Stimulated activated effector memory CD8-positive, alpha-beta T cell treated with anti-CD3 and anti-CD28 coated beads, Interleukin-12 subunit alpha, Interleukin-12 subunit beta, amount 100 ng/mL, for 72 hours (primary cell): Measurements from ENCODE around the gene PTCH2.
"Not testable (repeated sequence)": the region's sequence is repeated elsewhere in the genome, so short reads cannot be mapped to it uniquely, and the experiment has no call there.

Source experiments
- ATAC-seq: fragments of 150-1000 bp; cut with Tn5 transposase; 2 replicates; pipeline ENCODE4 v1.10.0; 2021
- DNase-seq, 2 donors: peaks; one replicate each; pipeline ENCODE4 v3.0.0; 2021 to 2022; ENCODE audit warnings: low spot score in 2 of 2
- H3K27ac Mint-ChIP-seq: one replicate; pipeline ENCODE4 v1.8.0; 2022; ENCODE audit warnings: mild to moderate bottlenecking, mixed read lengths
- H3K36me3 Mint-ChIP-seq: one replicate; pipeline ENCODE4 v1.8.0; 2022; ENCODE audit warnings: mild to moderate bottlenecking, mixed read lengths
- H3K4me1 Mint-ChIP-seq: one replicate; pipeline ENCODE4 v1.8.0; 2022; ENCODE audit warnings: mixed read lengths
- H3K4me3 Mint-ChIP-seq: one replicate; pipeline ENCODE4 v1.8.0; 2022; ENCODE audit warnings: mild to moderate bottlenecking, mixed read lengths
- H3K9me3 Mint-ChIP-seq: one replicate; pipeline ENCODE4 v1.8.0; 2022; ENCODE audit warnings: mixed read lengths

PTCH2 gene

GRCh38 chr1:44817771-44818495 lies 25.1 kb downstream of the PTCH2 start:
- Mint-ChIP-seq H3K4me1 (peaks cover 65% of the 10 kb centered on the region), H3K27ac (peak overlapping the region; percentile 100), H3K9me3 (no peaks in the 10 kb centered on the region), H3K36me3 (peaks cover 52% of the 10 kb centered on the region), H3K4me3 (peak overlapping the region; percentile 88)
- DNase-seq (no peak), ATAC-seq (no peak)

GRCh38 chr1:44817307-44817706 lies 25.7 kb downstream of the PTCH2 start:
- Mint-ChIP-seq H3K4me3 (no peak overlapping the region), H3K4me1 (peaks cover 72% of the 10 kb centered on the region), H3K27ac (peak overlapping the region; percentile 100), H3K36me3 (peaks cover 58% of the 10 kb centered on the region), H3K9me3 (no peaks in the 10 kb centered on the region)
- DNase-seq (no peak), ATAC-seq (no peak)

GRCh38 chr1:44815926-44816325 lies 27.1 kb downstream of the PTCH2 start:
- Mint-ChIP-seq H3K27ac (peak overlapping the region; percentile 98), H3K4me1 (peaks cover 78% of the 10 kb centered on the region), H3K4me3 (peak overlapping the region; percentile 89), H3K36me3 (peaks cover 62% of the 10 kb centered on the region)
- not testable (repeated sequence) for ATAC-seq, DNase-seq, H3K9me3 Mint-ChIP-seq

GRCh38 chr1:44812822-44813543 lies 30.1 kb downstream of the PTCH2 start:
- Mint-ChIP-seq H3K4me3 (peak overlapping the region; percentile 89), H3K9me3 (no peaks in the 10 kb centered on the region), H3K36me3 (peaks cover 66% of the 10 kb centered on the region), H3K27ac (peak overlapping the region; percentile 98), H3K4me1 (peaks cover 78% of the 10 kb centered on the region)
- ATAC-seq (no peak), DNase-seq (no peak)

GRCh38 chr1:44811234-44811633 lies 31.8 kb downstream of the PTCH2 start:
- H3K4me3 Mint-ChIP-seq: peak overlapping the region; percentile 89
- DNase-seq (no peak), ATAC-seq (no peak)
- peak overlapping the region; percentile 100 for H3K27ac Mint-ChIP-seq
- peaks cover 84% of the 10 kb centered on the region for H3K4me1 Mint-ChIP-seq
- H3K9me3 Mint-ChIP-seq: no peaks in the 10 kb centered on the region
- H3K36me3 Mint-ChIP-seq: peaks cover 79% of the 10 kb centered on the region

GRCh38 chr1:44810762-44811105 lies 32.3 kb downstream of the PTCH2 start:
- Mint-ChIP-seq H3K4me3 (peak overlapping the region; percentile 89), H3K36me3 (peaks cover 79% of the 10 kb centered on the region)
- DNase-seq: not testable (repeated sequence)

GRCh38 chr1:44810101-44810761 lies 32.8 kb downstream of the PTCH2 start:
- ATAC-seq (no peak), DNase-seq (no peak)
- Mint-ChIP-seq H3K4me1 (peaks cover 85% of the 10 kb centered on the region), H3K9me3 (no peaks in the 10 kb centered on the region), H3K4me3 (peak overlapping the region; percentile 89), H3K27ac (peak overlapping the region; percentile 100), H3K36me3 (peaks cover 79% of the 10 kb centered on the region)

More at GRCh38 chr1:44810762-44811105, 32.3 kb downstream of the PTCH2 start:
- not testable (repeated sequence) for ATAC-seq, H3K9me3 Mint-ChIP-seq
- Mint-ChIP-seq H3K4me1 (peaks cover 84% of the 10 kb centered on the region), H3K27ac (peak overlapping the region; percentile 100)

GRCh38 chr1:44808938-44809917 lies 33.8 kb downstream of the PTCH2 start:
- Mint-ChIP-seq H3K27ac (peak overlapping the region; percentile 100), H3K36me3 (peaks cover 79% of the 10 kb centered on the region), H3K4me1 (peaks cover 84% of the 10 kb centered on the region), H3K9me3 (no peaks in the 10 kb centered on the region), H3K4me3 (peak overlapping the region; percentile 89)
- DNase-seq: peak; percentile 65 to 89
- ATAC-seq: peak; percentile 77

- DNase-seq (peak; percentile 54 to 72), ATAC-seq (peak; percentile 65)
- peaks cover 87% of the 10 kb centered on the region for H3K4me1 Mint-ChIP-seq
- H3K36me3 Mint-ChIP-seq: peaks cover 81% of the 10 kb centered on the region
- no peaks in the 10 kb centered on the region for H3K9me3 Mint-ChIP-seq
- peak within 1 kb of the TSS; percentile 100 for H3K27ac Mint-ChIP-seq
- H3K4me3 Mint-ChIP-seq: peak within 1 kb of the TSS; percentile 89
These were observed 34.8 kb downstream of the PTCH2 start, which contains the start of gene BTBD19 for GRCh38 chr1:44808063-44808937. BTBD19 (plus strand) TSS chr1:44808523; CDS start chr1:44808821, 298 bp downstream.

- peaks cover 90% of the 10 kb centered on the region for H3K4me1 Mint-ChIP-seq
- H3K36me3 Mint-ChIP-seq: peaks cover 84% of the 10 kb centered on the region
- DNase-seq (peak; percentile 60 to 90), ATAC-seq (peak; percentile 77)
- H3K4me3 Mint-ChIP-seq: peak overlapping the region; percentile 89
- no peaks in the 10 kb centered on the region for H3K9me3 Mint-ChIP-seq
- H3K27ac Mint-ChIP-seq: peak overlapping the region; percentile 100
These were observed 35.5 kb downstream of the PTCH2 start for GRCh38 chr1:44807364-44808062.

- ATAC-seq (peak; percentile 3), DNase-seq (no peak)
- peaks cover 85% of the 10 kb centered on the region for H3K36me3 Mint-ChIP-seq
- H3K4me3 Mint-ChIP-seq: peak within 1 kb of the TSS; percentile 89
- H3K9me3 Mint-ChIP-seq: no peaks in the 10 kb centered on the region
- H3K4me1 Mint-ChIP-seq: peaks cover 90% of the 10 kb centered on the region
- H3K27ac Mint-ChIP-seq: peak within 1 kb of the TSS; percentile 100
These were observed 36.2 kb downstream of the PTCH2 start, which contains the start of gene DYNLT4 for GRCh38 chr1:44806704-44807363. DYNLT4 (minus strand) TSS chr1:44807351; CDS start chr1:44806668, 683 bp downstream.

- peak overlapping the region; percentile 89 for H3K4me3 Mint-ChIP-seq
- no peak for DNase-seq
- peaks cover 86% of the 10 kb centered on the region for H3K4me1 Mint-ChIP-seq
These were observed 36.9 kb downstream of the PTCH2 start for GRCh38 chr1:44806025-44806703.

More at GRCh38 chr1:44806025-44806703, 36.9 kb downstream of the PTCH2 start:
- no peak for ATAC-seq
- H3K27ac Mint-ChIP-seq: peak overlapping the region; percentile 100
- H3K36me3 Mint-ChIP-seq: peaks cover 91% of the 10 kb centered on the region
- H3K9me3 Mint-ChIP-seq: no peaks in the 10 kb centered on the region
